Measurements from ENCODE around the gene LILRB2. TPM values are rescaled to one million over a fixed set of nuclear protein-coding genes. Genes with fewer than 3 reads are reported as not detected.

The LILRB2 gene
- total RNA-seq, 4 donors from 2014 or later: 0.93 to 5.0 (median 1.9) TPM

GRCh38 chr19:54312011-54312410 is 31.1 kb upstream of the LILRB2 start:
- TF ChIP-seq POLR2AphosphoS5 (IDR thresholded peaks at IDR 0.05) (no peak), POLR2A (IDR thresholded peaks at IDR 0.05) (no peak), EP300 (IDR thresholded peaks at IDR 0.05) (no peak), CTCF (IDR thresholded peaks at IDR 0.05) (no peak)
- no CpG with 5 or more reads among the region's 6 CpGs for WGBS, 2 donors (ENCODE audit: low coverage in 1 of 2)
- ATAC-seq: no peak
- H3K27ac ChIP-seq: no peak overlapping the region
- H3K4me1 ChIP-seq: no peaks in the 10 kb centered on the region
- peaks cover 70% of the 10 kb centered on the region for H3K27me3 ChIP-seq
- no peaks in the 10 kb centered on the region for H3K36me3 ChIP-seq
- no peak overlapping the region for H3K4me3 ChIP-seq
- no peaks in the 10 kb centered on the region for H3K9me3 ChIP-seq

- Histone ChIP-seq H3K27me3 (peaks cover 70% of the 10 kb centered on the region), H3K27ac (no peak overlapping the region), H3K36me3 (no peaks in the 10 kb centered on the region), H3K9me3 (no peaks in the 10 kb centered on the region), H3K4me3 (no peak overlapping the region), H3K4me1 (no peaks in the 10 kb centered on the region)
- ATAC-seq: no peak
- no peak for TF ChIP-seq POLR2A (IDR thresholded peaks at IDR 0.05)
- TF ChIP-seq EP300 (IDR thresholded peaks at IDR 0.05): no peak
- TF ChIP-seq CTCF (IDR thresholded peaks at IDR 0.05): no peak
- no peak for TF ChIP-seq POLR2AphosphoS5 (IDR thresholded peaks at IDR 0.05)
- 60% methylated on average over 2 of the region's 5 CpGs; no CpG with 5 or more reads in 1 of the 2 donors for WGBS, 2 donors (ENCODE audit: low coverage in 1 of 2)
These were observed 30.6 kb upstream of the LILRB2 start for GRCh38 chr19:54311486-54311885.

- WGBS, 2 donors (ENCODE audit: low coverage in 1 of 2): 65% methylated on average over 2 of the region's 5 CpGs; no CpG with 5 or more reads in 1 of the 2 donors
- Histone ChIP-seq H3K9me3 (no peaks in the 10 kb centered on the region), H3K4me1 (no peaks in the 10 kb centered on the region), H3K27ac (no peak overlapping the region), H3K4me3 (no peak overlapping the region), H3K36me3 (no peaks in the 10 kb centered on the region), H3K27me3 (peaks cover 71% of the 10 kb centered on the region)
- no peak for ATAC-seq
- TF ChIP-seq EP300 (IDR thresholded peaks at IDR 0.05) (no peak), POLR2A (IDR thresholded peaks at IDR 0.05) (no peak), CTCF (IDR thresholded peaks at IDR 0.05) (no peak), POLR2AphosphoS5 (IDR thresholded peaks at IDR 0.05) (no peak)
These were observed 29.6 kb upstream of the LILRB2 start for GRCh38 chr19:54310543-54310942.

GRCh38 chr19:54309811-54310210 is 28.9 kb upstream of the LILRB2 start:
- WGBS, 2 donors (ENCODE audit: low coverage in 1 of 2): 47 to 62% methylated on average over 3 to 9 of the region's 12 CpGs
- peaks cover 72% of the 10 kb centered on the region for H3K27me3 ChIP-seq

More at GRCh38 chr19:54309811-54310210, 28.9 kb upstream of the LILRB2 start:
- no peak overlapping the region for H3K4me3 ChIP-seq
- H3K9me3 ChIP-seq: no peaks in the 10 kb centered on the region
- no peaks in the 10 kb centered on the region for H3K4me1 ChIP-seq
- TF ChIP-seq EP300 (IDR thresholded peaks at IDR 0.05) (no peak), POLR2A (IDR thresholded peaks at IDR 0.05) (no peak), CTCF (IDR thresholded peaks at IDR 0.05) (no peak), POLR2AphosphoS5 (IDR thresholded peaks at IDR 0.05) (no peak)
- no peak overlapping the region for H3K27ac ChIP-seq
- no peak for ATAC-seq
- H3K36me3 ChIP-seq: no peaks in the 10 kb centered on the region

Measured in gastroesophageal sphincter (tissue), 4 donors.